T-cell (primary cell): Measurements from ENCODE around the gene MIPEP. TPM values are rescaled to one million over a fixed set of nuclear protein-coding genes. Genes with fewer than 3 reads are reported as not detected.

Experiments used
- ATAC-seq, 4 experiments: fragments of 200-7000 bp in 3 of 4; fragments of 150-1000 bp in 1 of 4; cut with Tn5 transposase; replicated peaks in 1 of 4; 1 replicate in 3 of 4; 2 replicates in 1 of 4; pipeline ENCODE4 v1.10.0; 2021; ENCODE audit warnings: moderate library complexity in 3 of 4, mild to moderate bottlenecking in 2 of 4, moderate number of reproducible peaks in 1 of 4
- CTCF ChIA-PET, 2 donors: fragments of 300-600 bp; sonication (Branson Sonifier 250); formaldehyde crosslinking; loops; one replicate each; lab custom pipeline; 2022; ENCODE audit warnings: antibody characterized with exemption in 2 of 2; lab: Charles Lee
- POLR2A ChIA-PET, 2 donors: fragments of 300-600 bp; sonication (Branson Sonifier 250); formaldehyde crosslinking; loops; one replicate each; lab custom pipeline; 2022; ENCODE audit warnings: antibody characterized with exemption in 2 of 2; lab: Charles Lee
- DNase-seq, 35 experiments: peaks; one replicate each; pipeline versions ENCODE4 v3.0.0 to v3.0.0-alpha.2; 2013 to 2023
- H3K27ac ChIP-seq: one replicate; pipeline ENCODE4 v1.5.1; 2013; ENCODE audit warnings: low read length
- H3K27me3 ChIP-seq, 2 experiments: replicated peaks in 1 of 2; 1 replicate in 1 of 2; 2 replicates in 1 of 2; pipeline versions ENCODE4 v1.6.1 to v1.7.0; 2013; ENCODE audit warnings: low read length in 1 of 2, mixed read lengths in 1 of 2; ENCODE audit not compliant: control insufficient read depth in 2 of 2, insufficient read depth in 2 of 2; ENCODE audit errors: extremely low read depth in 1 of 2
- H3K36me3 ChIP-seq, 2 donors: 1 replicate in 1 of 2; 2 replicates in 1 of 2; pipeline versions ENCODE4 v1.6.1 to v1.7.0; 2013; ENCODE audit warnings: low read length in 1 of 2; ENCODE audit not compliant: control insufficient read depth in 2 of 2, insufficient read depth in 1 of 2; ENCODE audit errors: extremely low read depth in 1 of 2
- H3K4me1 ChIP-seq, 2 experiments: 1 replicate in 1 of 2; 2 replicates in 1 of 2; pipeline versions ENCODE4 v1.6.1 to v1.7.0; 2013; ENCODE audit warnings: low read length in 2 of 2, mixed read lengths in 1 of 2; ENCODE audit not compliant: insufficient read depth in 2 of 2, control insufficient read depth in 1 of 2; ENCODE audit errors: extremely low read depth in 1 of 2
- H3K4me3 ChIP-seq, 2 donors: 1 replicate in 1 of 2; 2 replicates in 1 of 2; pipeline versions ENCODE4 v1.5.1 to v1.7.0; 2013; ENCODE audit warnings: mild to moderate bottlenecking in 2 of 2, low read length in 1 of 2, moderate library complexity in 1 of 2; ENCODE audit not compliant: control insufficient read depth in 1 of 2; ENCODE audit errors: extremely low read depth in 1 of 2
- H3K9me3 ChIP-seq: 2 replicates; pipeline ENCODE4 v1.7.0; 2013
- H3K27ac Mint-ChIP-seq, 2 donors: one replicate each; pipeline ENCODE4 v1.8.0; 2020 to 2021; ENCODE audit warnings: mild to moderate bottlenecking in 2 of 2, mixed read lengths in 2 of 2
- H3K27me3 Mint-ChIP-seq, 2 donors: one replicate each; pipeline ENCODE4 v1.8.0; 2021 to 2022; ENCODE audit warnings: mixed read lengths in 2 of 2
- H3K36me3 Mint-ChIP-seq: one replicate; pipeline ENCODE4 v1.8.0; 2021; ENCODE audit warnings: mixed read lengths
- H3K4me1 Mint-ChIP-seq, 3 donors: one replicate each; pipeline ENCODE4 v1.8.0; 2020 to 2022; ENCODE audit warnings: mixed read lengths in 3 of 3, mild to moderate bottlenecking in 1 of 3
- H3K4me3 Mint-ChIP-seq, 3 donors: one replicate each; pipeline ENCODE4 v1.8.0; 2020 to 2022; ENCODE audit warnings: mild to moderate bottlenecking in 3 of 3, mixed read lengths in 3 of 3, moderate library complexity in 3 of 3
- H3K9me3 Mint-ChIP-seq, 3 donors: one replicate each; pipeline ENCODE4 v1.8.0; 2020 to 2022; ENCODE audit warnings: mixed read lengths in 3 of 3
- WGBS: methylation state at CpG from one replicate; pipeline ENCODE4 v1.1.5; 2013; ENCODE audit warnings: missing lambda C conversion rate; ENCODE audit not compliant: insufficient coverage; 5-methylcytosine and 5-hydroxymethylcytosine counted together
- total RNA-seq, 35 experiments: library from RNA in 6 of 35; stranded (reverse) in 6 of 35; fragments of 120-200 nt in 1 of 35; gene quantifications; one replicate each; pipeline versions ENCODE4 v1.2.1 to v1.2.4 and lab custom pipeline; 2013 to 2026

The MIPEP gene
- total RNA-seq, 5 donors from 2014 or later (not counting 1 experiment from before 2014, with no cell fraction given), result 6.3 to 13.8 (median 12.3) TPM

GRCh38 chr13:23851106-23851505 is 38.1 kb downstream of the MIPEP start:
- Histone ChIP-seq H3K9me3 (no peaks in the 10 kb centered on the region), H3K27ac (no peak overlapping the region), H3K27me3 (no peaks in the 10 kb centered on the region), H3K4me1 (peaks cover 4 to 5% of the 10 kb centered on the region in 2 experiments), H3K36me3 (peaks cover 0 to 7% of the 10 kb centered on the region in 2 donors), H3K4me3 (no peak overlapping the region)
- H3K36me3 Mint-ChIP-seq, result peaks cover 51% of the 10 kb centered on the region
- no peak for DNase-seq
- no peaks in the 10 kb centered on the region for H3K27me3 Mint-ChIP-seq
- no peaks in the 10 kb centered on the region for H3K9me3 Mint-ChIP-seq
- no peak for ATAC-seq
- ChIA-PET CTCF (no interaction called here), POLR2A (no interaction called here)
- 86% methylated on average over 1 of the region's 2 CpGs for WGBS
- peaks cover 3 to 13% (median 9%) of the 10 kb centered on the region in 3 donors for H3K4me1 Mint-ChIP-seq
- no peak overlapping the region for H3K4me3 Mint-ChIP-seq
- no peak overlapping the region for H3K27ac Mint-ChIP-seq

GRCh38 chr13:23850134-23850533 is 39.1 kb downstream of the MIPEP start:
- ATAC-seq, result no peak
- H3K9me3 Mint-ChIP-seq, result no peaks in the 10 kb centered on the region
- Histone ChIP-seq H3K4me3 (no peak overlapping the region), H3K4me1 (peaks cover 4 to 7% of the 10 kb centered on the region in 2 experiments), H3K9me3 (no peaks in the 10 kb centered on the region), H3K36me3 (peaks cover 0 to 7% of the 10 kb centered on the region in 2 donors), H3K27me3 (no peaks in the 10 kb centered on the region), H3K27ac (no peak overlapping the region)
- H3K36me3 Mint-ChIP-seq, result peaks cover 46% of the 10 kb centered on the region
- no peaks in the 10 kb centered on the region for H3K27me3 Mint-ChIP-seq
- no CpG with 5 or more reads among the region's 1 CpG for WGBS
- peaks cover 3 to 18% (median 16%) of the 10 kb centered on the region in 3 donors for H3K4me1 Mint-ChIP-seq
- H3K27ac Mint-ChIP-seq, result no peak overlapping the region
- ChIA-PET POLR2A (no interaction called here), CTCF (no interaction called here)
- DNase-seq, result no peak
- H3K4me3 Mint-ChIP-seq, result no peak overlapping the region

- no peaks in the 10 kb centered on the region for H3K9me3 Mint-ChIP-seq
- WGBS, result no CpG with 5 or more reads among the region's 2 CpGs
- ChIA-PET POLR2A (no interaction called here), CTCF (no interaction called here)
- DNase-seq (no peak), ATAC-seq (no peak)
- Histone ChIP-seq H3K4me3 (no peak overlapping the region), H3K36me3 (peaks cover 0 to 7% of the 10 kb centered on the region in 2 donors), H3K27me3 (no peaks in the 10 kb centered on the region), H3K9me3 (no peaks in the 10 kb centered on the region), H3K27ac (no peak overlapping the region), H3K4me1 (peaks cover 4 to 9% of the 10 kb centered on the region in 2 experiments)
- H3K27me3 Mint-ChIP-seq, result no peaks in the 10 kb centered on the region
- H3K36me3 Mint-ChIP-seq, result peaks cover 45% of the 10 kb centered on the region
- H3K27ac Mint-ChIP-seq, result no peak overlapping the region
- no peak overlapping the region for H3K4me3 Mint-ChIP-seq
- H3K4me1 Mint-ChIP-seq, result peaks cover 3 to 19% (median 18%) of the 10 kb centered on the region in 3 donors
Measured at GRCh38 chr13:23849670-23850069, 39.5 kb downstream of the MIPEP start.

DNA sequence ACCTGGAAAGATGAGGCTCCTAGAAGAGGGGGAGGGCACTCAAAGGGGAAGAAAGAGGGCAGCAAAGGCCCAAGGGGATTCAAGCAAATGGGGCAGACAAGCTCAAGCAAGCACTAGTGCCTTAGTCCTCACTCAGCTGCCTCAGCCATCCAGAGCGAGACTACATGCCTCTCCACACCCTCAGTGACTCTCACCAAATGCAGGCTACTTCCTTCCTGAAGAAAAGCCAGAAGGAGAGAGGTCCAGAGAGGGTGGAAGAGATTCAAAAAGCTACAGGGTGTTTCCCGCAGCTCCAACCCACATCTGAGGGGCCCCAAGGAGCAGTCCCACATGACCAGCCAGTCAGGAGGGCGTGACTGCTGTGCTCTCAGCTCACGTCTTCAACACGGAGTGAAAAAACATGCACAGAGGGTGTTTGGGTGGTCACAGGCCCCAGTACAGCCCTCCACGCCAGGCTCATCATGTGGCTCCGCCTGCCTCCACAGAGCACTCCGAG is 40.5 kb downstream of the MIPEP start:
- H3K4me3 Mint-ChIP-seq, result no peak overlapping the region
- H3K27me3 Mint-ChIP-seq, result no peaks in the 10 kb centered on the region
- no peak overlapping the region for H3K27ac Mint-ChIP-seq
- peaks cover 7 to 12% of the 10 kb centered on the region in 2 experiments for H3K4me1 ChIP-seq
- no peak overlapping the region for H3K4me3 ChIP-seq
- H3K36me3 Mint-ChIP-seq, result peaks cover 47% of the 10 kb centered on the region
- H3K27me3 ChIP-seq, result no peaks in the 10 kb centered on the region
- H3K27ac ChIP-seq, result no peak overlapping the region
- peaks cover 9 to 26% (median 25%) of the 10 kb centered on the region in 3 donors for H3K4me1 Mint-ChIP-seq
- peaks cover 0 to 7% of the 10 kb centered on the region in 2 donors for H3K36me3 ChIP-seq
- ChIA-PET POLR2A (no interaction called here), CTCF (no interaction called here)
- DNase-seq (no peak), ATAC-seq (no peak)
- WGBS, result 61% methylated on average over 7 of the region's 8 CpGs
- H3K9me3 ChIP-seq, result no peaks in the 10 kb centered on the region
- no peaks in the 10 kb centered on the region for H3K9me3 Mint-ChIP-seq

- H3K27ac ChIP-seq, result no peak overlapping the region
- Mint-ChIP-seq H3K36me3 (peaks cover 50% of the 10 kb centered on the region), H3K9me3 (no peaks in the 10 kb centered on the region), H3K27me3 (no peaks in the 10 kb centered on the region), H3K4me1 (peaks cover 11 to 29% (median 28%) of the 10 kb centered on the region in 3 donors), H3K4me3 (no peak overlapping the region), H3K27ac (no peak overlapping the region)
- 100% methylated on average over 1 of the region's 2 CpGs for WGBS
- peaks cover 7 to 12% of the 10 kb centered on the region in 2 experiments for H3K4me1 ChIP-seq
- ATAC-seq (no peak), DNase-seq (no peak)
- no peaks in the 10 kb centered on the region for H3K27me3 ChIP-seq
- POLR2A ChIA-PET, result no interaction called here
- H3K4me3 ChIP-seq, result no peak overlapping the region
- no peaks in the 10 kb centered on the region for H3K9me3 ChIP-seq
- peaks cover 0 to 7% of the 10 kb centered on the region in 2 donors for H3K36me3 ChIP-seq
- CTCF ChIA-PET, result no interaction called here
Measured at GRCh38 chr13:23848019-23848418, 41.2 kb downstream of the MIPEP start.

- no peaks in the 10 kb centered on the region for H3K9me3 Mint-ChIP-seq
- ChIA-PET POLR2A (no interaction called here), CTCF (no interaction called here)
- no CpG with 5 or more reads among the region's 2 CpGs for WGBS
- no peak overlapping the region for H3K4me3 Mint-ChIP-seq
- H3K36me3 ChIP-seq, result peaks cover 0 to 7% of the 10 kb centered on the region in 2 donors
- H3K27me3 Mint-ChIP-seq, result no peaks in the 10 kb centered on the region
- DNase-seq (no peak), ATAC-seq (no peak)
- no peaks in the 10 kb centered on the region for H3K9me3 ChIP-seq
- no peak overlapping the region for H3K27ac ChIP-seq
- H3K4me1 ChIP-seq, result peaks cover 7 to 12% of the 10 kb centered on the region in 2 experiments
- no peaks in the 10 kb centered on the region for H3K27me3 ChIP-seq
- no peak overlapping the region for H3K27ac Mint-ChIP-seq
- H3K36me3 Mint-ChIP-seq, result peaks cover 52% of the 10 kb centered on the region
- peaks cover 11 to 29% (median 28%) of the 10 kb centered on the region in 3 donors for H3K4me1 Mint-ChIP-seq
- no peak overlapping the region for H3K4me3 ChIP-seq
Measured at GRCh38 chr13:23847497-23847896, 41.7 kb downstream of the MIPEP start.
